Measurements from ENCODE around the gene ZNF138.
"Not testable (repeated sequence)": the region's sequence is repeated elsewhere in the genome, so short reads cannot be mapped to it uniquely, and the experiment has no call there.

ZNF138 gene

GRCh38 chr7:64830926-64831325 is 36.7 kb downstream of the ZNF138 start (continued):
- no peak for TF ChIP-seq ELK4 (IDR thresholded peaks at IDR 0.05; ENCODE audit: borderline replicate concordance, low read depth, low read length)
- no peak for TF ChIP-seq ZNF132 (tag by site-specific recombination; IDR thresholded peaks at IDR 0.05; ENCODE audit: borderline replicate concordance)

- Histone ChIP-seq H3K9me3 (ENCODE audit: control insufficient read depth, insufficient read depth, low read depth, low read length) (no peaks in the 10 kb centered on the region), H3K4me1 (ENCODE audit: control insufficient read depth, insufficient read depth, low read length) (no peaks in the 10 kb centered on the region), H3K36me3 (ENCODE audit: control insufficient read depth in 2 of 2, insufficient read depth in 1 of 2, low read length in 2 of 2) (peaks cover 4 to 14% of the 10 kb centered on the region in 2 experiments), H3K27ac (ENCODE audit: extremely low read depth, low read depth, low read length) (no peak overlapping the region), H3K4me3 (ENCODE audit: low read depth, low read length) (no peak overlapping the region)
- TF ChIP-seq PRDM10 (tag by site-specific recombination; IDR thresholded peaks at IDR 0.05), result no peak
- TF ChIP-seq ZXDB (tag by site-specific recombination; IDR thresholded peaks at IDR 0.05), result no peak
- TF ChIP-seq ZBTB49 (tag by site-specific recombination; IDR thresholded peaks at IDR 0.05; ENCODE audit: low read depth), result no peak
- no peak for TF ChIP-seq ZBTB48 (tag by site-specific recombination; IDR thresholded peaks at IDR 0.05)
- TF ChIP-seq ZNF585B (tag by site-specific recombination; IDR thresholded peaks at IDR 0.05), result no peak
- TF ChIP-seq IKZF3 (tag by site-specific recombination; IDR thresholded peaks at IDR 0.05), result no peak
- TF ChIP-seq ZNF596 (tag by site-specific recombination; IDR thresholded peaks at IDR 0.05), result no peak
- no peak for TF ChIP-seq ZNF169 (tag by site-specific recombination; IDR thresholded peaks at IDR 0.05)
- no peak for TF ChIP-seq OVOL3 (tag by site-specific recombination; IDR thresholded peaks at IDR 0.05)
- TF ChIP-seq ZNF521 (tag by site-specific recombination; IDR thresholded peaks at IDR 0.05), result no peak
- no peak for TF ChIP-seq SP2 (tag by site-specific recombination; IDR thresholded peaks at IDR 0.05)
- TF ChIP-seq ZNF571 (tag by site-specific recombination; IDR thresholded peaks at IDR 0.05), result no peak
- no peak for TF ChIP-seq ZNF211 (tag by site-specific recombination; IDR thresholded peaks at IDR 0.05; ENCODE audit: low read depth)
- no peak for TF ChIP-seq ZNF544 (tag by site-specific recombination; IDR thresholded peaks at IDR 0.05)
- no peak for TF ChIP-seq ZIC2 (tag by site-specific recombination; IDR thresholded peaks at IDR 0.05)
- no peak for TF ChIP-seq GLIS2 (tag by site-specific recombination; IDR thresholded peaks at IDR 0.05)
- TF ChIP-seq ZNF223 (tag by site-specific recombination; IDR thresholded peaks at IDR 0.05), result no peak
- POLR2A ChIA-PET, result no interaction called here
- CTCF ChIA-PET, result no interaction called here
Measured at GRCh38 chr7:64832136-64832535, 37.9 kb downstream of the ZNF138 start.

GRCh38 chr7:64834989-64835388 is 40.8 kb downstream of the ZNF138 start:
- Histone ChIP-seq H3K4me1 (ENCODE audit: control insufficient read depth, insufficient read depth, low read length) (no peaks in the 10 kb centered on the region), H3K27ac (ENCODE audit: extremely low read depth, low read depth, low read length) (no peak overlapping the region), H3K36me3 (ENCODE audit: control insufficient read depth in 2 of 2, insufficient read depth in 1 of 2, low read length in 2 of 2) (peaks cover 4 to 14% of the 10 kb centered on the region in 2 experiments; a peak in 2 of 3 replicates), H3K9me3 (ENCODE audit: control insufficient read depth, insufficient read depth, low read depth, low read length) (no peaks in the 10 kb centered on the region), H3K4me3 (ENCODE audit: low read depth, low read length) (no peak overlapping the region)
- TF ChIP-seq ZNF366 (tag by site-specific recombination; conservative IDR thresholded peaks at IDR 0.05) (no peak), ZNF664 (tag by site-specific recombination; IDR thresholded peaks at IDR 0.05) (no peak), ZNF626 (tag by site-specific recombination; IDR thresholded peaks at IDR 0.05) (no peak), ZNF473 (tag by site-specific recombination; IDR thresholded peaks at IDR 0.05) (no peak), ZIC2 (tag by site-specific recombination; IDR thresholded peaks at IDR 0.05) (no peak)
- CTCF ChIA-PET, result no interaction called here
- POLR2A ChIA-PET, result no interaction called here

- peaks cover 4 to 11% of the 10 kb centered on the region in 2 experiments; a peak in 2 of 3 replicates for H3K36me3 ChIP-seq (ENCODE audit: control insufficient read depth in 2 of 2, insufficient read depth in 1 of 2, low read length in 2 of 2)
- POLR2A ChIA-PET; H3K4me1 ChIP-seq (ENCODE audit: control insufficient read depth, insufficient read depth, low read length); H3K27ac ChIP-seq (ENCODE audit: extremely low read depth, low read depth, low read length); H3K9me3 ChIP-seq (ENCODE audit: control insufficient read depth, insufficient read depth, low read depth, low read length); CTCF ChIA-PET; H3K4me3 ChIP-seq (ENCODE audit: low read depth, low read length): not testable (repeated sequence)
Measured at GRCh38 chr7:64835856-64836255, 41.6 kb downstream of the ZNF138 start.

- H3K9me3 ChIP-seq (ENCODE audit: control insufficient read depth, insufficient read depth, low read depth, low read length); H3K27ac ChIP-seq (ENCODE audit: extremely low read depth, low read depth, low read length); H3K36me3 ChIP-seq (ENCODE audit: control insufficient read depth in 2 of 2, insufficient read depth in 1 of 2, low read length in 2 of 2); H3K4me1 ChIP-seq (ENCODE audit: control insufficient read depth, insufficient read depth, low read length); H3K4me3 ChIP-seq (ENCODE audit: low read depth, low read length); CTCF ChIA-PET; POLR2A ChIA-PET: not testable (repeated sequence)
Measured at GRCh38 chr7:64838051-64838450, 43.8 kb downstream of the ZNF138 start.

All from HEK293 (cell line).